ENCODE measurements around the gene GOLGA8H. TPM values are rescaled to one million over a fixed set of nuclear protein-coding genes. Genes with fewer than 3 reads are reported as not detected.
"Not testable (repeated sequence)": the region's sequence is repeated elsewhere in the genome, so short reads cannot be mapped to it uniquely, and the experiment has no call there.

Gene GOLGA8H, protein sequence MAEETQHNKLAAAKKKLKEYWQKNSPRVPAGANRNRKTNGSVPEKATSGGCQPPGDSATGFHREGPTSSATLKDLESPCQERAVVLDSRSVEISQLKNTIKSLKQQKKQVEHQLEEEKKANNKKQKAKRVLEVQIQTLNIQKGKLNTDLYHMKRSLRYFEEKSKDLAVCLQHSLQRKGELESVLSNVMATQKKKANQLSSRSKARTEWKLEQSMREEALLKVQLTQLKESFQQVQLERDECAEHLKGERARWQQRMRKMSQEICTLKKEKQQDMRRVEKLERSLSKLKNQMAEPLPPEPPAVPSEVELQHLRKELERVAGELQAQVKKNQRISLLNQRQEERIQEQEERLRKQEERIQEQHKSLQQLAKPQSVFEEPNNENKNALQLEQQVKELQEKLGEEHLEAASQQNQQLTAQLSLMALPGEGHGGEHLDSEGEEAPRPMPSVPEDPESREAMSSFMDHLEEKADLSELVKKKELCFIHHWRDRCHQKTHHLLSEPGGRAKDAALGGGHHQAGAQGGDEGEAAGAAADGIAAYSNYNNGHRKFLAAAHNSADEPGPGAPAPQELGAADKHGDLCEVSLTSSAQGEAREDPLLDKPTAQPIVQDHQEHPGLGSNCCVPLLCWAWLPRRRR
- total RNA-seq (under 1 TPM in 1 of 2 donors, not detected in 1; 0.17 TPM), polyA plus RNA-seq (under 1 TPM in 1 of 2 donors, not detected in 1; 0.06 TPM)

DNA sequence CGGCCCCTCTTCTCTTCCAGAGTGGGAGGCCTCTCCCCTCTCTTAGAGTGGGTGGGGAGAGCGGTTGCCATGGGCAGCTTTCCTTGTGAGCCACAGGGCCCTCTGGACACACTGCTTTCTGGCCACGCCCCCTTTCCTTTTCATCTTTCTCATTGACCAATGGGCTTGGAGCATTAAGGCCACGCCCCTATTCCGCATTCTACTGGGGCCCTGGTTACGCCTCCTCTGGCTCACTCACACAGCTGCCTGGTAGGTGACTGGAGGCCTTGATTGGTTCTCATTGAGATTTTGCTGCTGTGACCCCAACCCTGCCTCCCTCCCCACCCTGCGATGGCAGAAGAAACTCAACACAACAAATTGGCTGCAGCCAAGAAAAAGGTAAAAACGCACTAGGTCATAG lies at the start of gene GOLGA8H:
Gene GOLGA8H (plus strand): TSS at position 233 of the 400 bp plus-strand sequence. CDS start 98 bp downstream, at position 331.
- not testable (repeated sequence) for H3K9me3 ChIP-seq (ENCODE audit: control insufficient read depth in 4 of 4, low read length in 3 of 4); DNase-seq (ENCODE audit: low spot score); H3K9ac ChIP-seq (ENCODE audit: low read depth in 1 of 2, low read length in 2 of 2); H3K36me3 ChIP-seq (ENCODE audit: control insufficient read depth in 4 of 4, insufficient read depth in 3 of 4, low read depth in 1 of 4, low read length in 3 of 4); H3K4me3 ChIP-seq (ENCODE audit: low read depth in 1 of 3, low read length in 3 of 3); H3K27me3 ChIP-seq (ENCODE audit: control insufficient read depth in 4 of 4, insufficient read depth in 4 of 4, low read length in 3 of 4); H3K27ac ChIP-seq (ENCODE audit: low read depth in 1 of 2, low read length in 2 of 2); H3K4me1 ChIP-seq (ENCODE audit: control insufficient read depth in 4 of 4, insufficient read depth in 4 of 4, low read length in 3 of 4)
- WGBS, result 95% methylated on average over 8 of the region's 8 CpGs

DNA sequence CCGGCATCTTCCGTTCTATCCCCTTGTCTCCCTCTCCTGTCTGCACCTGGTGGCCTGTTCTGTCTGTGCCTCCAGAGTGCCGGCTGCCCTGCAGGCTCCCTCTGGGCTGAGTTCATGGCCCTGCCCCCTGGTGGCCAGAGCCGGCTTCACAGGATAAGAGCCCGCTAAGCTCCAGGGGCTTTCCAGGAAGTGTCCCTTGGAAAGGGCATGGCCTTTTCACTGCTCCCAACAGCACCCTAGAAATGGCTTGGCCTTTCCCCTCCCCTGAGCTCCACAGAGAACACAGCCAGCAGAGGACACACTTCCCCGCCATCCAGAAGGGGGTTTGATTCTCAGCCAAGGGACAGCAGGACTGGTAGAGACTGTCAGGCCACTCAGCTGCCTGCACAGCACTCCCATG lies 36.9 kb upstream of the GOLGA8H start:
- H3K27ac ChIP-seq (ENCODE audit: low read depth in 1 of 2, low read length in 2 of 2); H3K4me1 ChIP-seq (ENCODE audit: control insufficient read depth in 4 of 4, insufficient read depth in 4 of 4, low read length in 3 of 4); H3K9me3 ChIP-seq (ENCODE audit: control insufficient read depth in 4 of 4, low read length in 3 of 4); H3K9ac ChIP-seq (ENCODE audit: low read depth in 1 of 2, low read length in 2 of 2); H3K27me3 ChIP-seq (ENCODE audit: control insufficient read depth in 4 of 4, insufficient read depth in 4 of 4, low read length in 3 of 4); H3K4me3 ChIP-seq (ENCODE audit: low read depth in 1 of 3, low read length in 3 of 3); H3K36me3 ChIP-seq (ENCODE audit: control insufficient read depth in 4 of 4, insufficient read depth in 3 of 4, low read depth in 1 of 4, low read length in 3 of 4): not testable (repeated sequence)
- peak; percentile 32 for DNase-seq (ENCODE audit: low spot score)
- WGBS, result 18% methylated on average over 3 of the region's 6 CpGs

DNA sequence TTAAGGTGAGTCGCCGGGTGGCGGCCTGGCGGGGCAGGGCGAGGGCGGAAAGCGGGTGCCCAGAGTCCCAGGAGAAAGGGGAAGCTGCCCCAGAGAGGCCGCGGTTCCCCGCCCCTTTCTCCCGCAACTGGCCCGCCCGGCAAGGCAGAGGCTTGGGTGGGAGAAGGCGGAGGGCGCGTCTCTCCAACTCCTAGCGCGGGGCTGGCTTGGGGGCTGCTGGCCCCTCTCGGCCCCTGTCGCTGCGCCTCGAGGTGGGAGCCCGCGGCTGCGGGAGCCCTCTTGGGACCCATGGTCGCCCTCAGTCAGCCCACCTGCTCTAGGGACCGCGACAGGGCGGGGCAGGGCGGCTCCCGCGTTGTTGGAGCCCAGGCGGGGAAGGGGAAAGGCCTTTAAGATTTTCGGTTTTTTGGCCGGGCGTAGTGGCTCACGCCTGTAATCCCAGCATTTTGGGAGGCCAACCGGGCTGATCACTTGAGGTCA lies 30.8 kb upstream of the GOLGA8H start:
- DNase-seq (ENCODE audit: low spot score); H3K9ac ChIP-seq (ENCODE audit: low read depth in 1 of 2, low read length in 2 of 2); H3K4me3 ChIP-seq (ENCODE audit: low read depth in 1 of 3, low read length in 3 of 3); H3K36me3 ChIP-seq (ENCODE audit: control insufficient read depth in 4 of 4, insufficient read depth in 3 of 4, low read depth in 1 of 4, low read length in 3 of 4); H3K27ac ChIP-seq (ENCODE audit: low read depth in 1 of 2, low read length in 2 of 2); H3K4me1 ChIP-seq (ENCODE audit: control insufficient read depth in 4 of 4, insufficient read depth in 4 of 4, low read length in 3 of 4); H3K9me3 ChIP-seq (ENCODE audit: control insufficient read depth in 4 of 4, low read length in 3 of 4); H3K27me3 ChIP-seq (ENCODE audit: control insufficient read depth in 4 of 4, insufficient read depth in 4 of 4, low read length in 3 of 4): not testable (repeated sequence)
- no CpG with 5 or more reads among the region's 38 CpGs for WGBS

DNA sequence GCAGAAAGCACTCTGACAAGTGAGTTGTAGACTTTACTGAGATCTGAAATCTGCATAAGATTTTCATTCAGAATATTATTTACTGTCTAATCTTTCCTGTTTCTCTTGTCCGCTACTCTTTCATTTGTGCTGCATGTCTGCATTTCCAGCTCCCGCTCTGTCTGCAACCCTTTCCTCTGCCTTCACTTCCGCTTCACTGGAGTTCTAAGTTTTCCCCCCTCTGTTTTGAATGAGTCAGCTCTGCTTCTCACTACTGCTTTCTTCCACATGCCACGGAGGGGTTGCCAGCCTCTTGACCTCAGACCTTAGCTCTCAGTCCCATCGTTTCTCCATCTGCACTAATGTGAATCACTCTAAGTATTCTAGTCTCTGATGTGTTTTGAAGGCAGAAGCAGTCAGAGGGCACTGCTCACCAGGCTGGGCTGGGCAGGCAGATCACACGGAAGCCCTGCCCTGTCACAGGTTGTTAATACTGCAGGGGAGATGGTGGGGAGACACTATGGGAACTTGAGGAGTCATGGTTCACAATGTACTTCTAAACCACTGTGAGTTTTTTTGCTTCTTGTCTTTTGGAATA lies 24.3 kb upstream of the GOLGA8H start:
- not testable (repeated sequence) for DNase-seq (ENCODE audit: low spot score); H3K4me3 ChIP-seq (ENCODE audit: low read depth in 1 of 3, low read length in 3 of 3); H3K36me3 ChIP-seq (ENCODE audit: control insufficient read depth in 4 of 4, insufficient read depth in 3 of 4, low read depth in 1 of 4, low read length in 3 of 4); H3K27ac ChIP-seq (ENCODE audit: low read depth in 1 of 2, low read length in 2 of 2); H3K9ac ChIP-seq (ENCODE audit: low read depth in 1 of 2, low read length in 2 of 2); H3K4me1 ChIP-seq (ENCODE audit: control insufficient read depth in 4 of 4, insufficient read depth in 4 of 4, low read length in 3 of 4); H3K27me3 ChIP-seq (ENCODE audit: control insufficient read depth in 4 of 4, insufficient read depth in 4 of 4, low read length in 3 of 4); H3K9me3 ChIP-seq (ENCODE audit: control insufficient read depth in 4 of 4, low read length in 3 of 4)
- no CpG with 5 or more reads among the region's 6 CpGs for WGBS

DNA sequence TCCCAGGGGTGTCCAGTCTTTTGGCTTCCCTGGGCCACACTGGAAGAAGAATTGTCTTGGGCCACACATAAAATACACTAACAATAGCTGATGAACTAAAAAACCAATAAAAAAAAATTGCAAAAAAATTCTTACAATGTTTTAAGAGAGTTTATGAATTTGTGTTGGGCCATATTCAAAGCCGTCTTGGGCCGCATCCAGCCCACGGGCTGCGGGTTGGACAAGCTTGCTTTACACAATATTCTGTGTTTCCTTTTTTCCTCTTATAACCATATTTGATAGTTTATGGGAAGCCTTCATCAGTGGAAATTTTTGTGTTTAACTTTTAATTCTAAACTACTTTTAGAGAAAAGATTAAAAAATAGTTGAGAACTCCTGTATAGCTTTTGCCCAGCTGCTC lies 23.1 kb upstream of the GOLGA8H start:
- H3K4me1 ChIP-seq (ENCODE audit: control insufficient read depth in 4 of 4, insufficient read depth in 4 of 4, low read length in 3 of 4); H3K36me3 ChIP-seq (ENCODE audit: control insufficient read depth in 4 of 4, insufficient read depth in 3 of 4, low read depth in 1 of 4, low read length in 3 of 4); DNase-seq (ENCODE audit: low spot score); H3K27me3 ChIP-seq (ENCODE audit: control insufficient read depth in 4 of 4, insufficient read depth in 4 of 4, low read length in 3 of 4); H3K27ac ChIP-seq (ENCODE audit: low read depth in 1 of 2, low read length in 2 of 2); H3K4me3 ChIP-seq (ENCODE audit: low read depth in 1 of 3, low read length in 3 of 3); H3K9ac ChIP-seq (ENCODE audit: low read depth in 1 of 2, low read length in 2 of 2); H3K9me3 ChIP-seq (ENCODE audit: control insufficient read depth in 4 of 4, low read length in 3 of 4): not testable (repeated sequence)
- WGBS, result no CpG with 5 or more reads among the region's 4 CpGs
